Activated T-helper 1 cell treated with anti-CD3 and anti-CD28 coated beads, Interleukin-2, amount 50 U/mL, for 16 hours (primary cell): ENCODE results near the gene IGFN1.

Experiments
- DNase-seq, 2 donors: peaks; one replicate each; pipeline ENCODE4 v3.0.0-alpha.2; 2020; ENCODE audit warnings: low read depth in 1 of 2, low spot score in 1 of 2

Gene IGFN1

GRCh38 chr1:201190624-201191051 is at the start of gene IGFN1:
Gene IGFN1, plus strand, starts transcription at chr1:201190824. Its CDS starts 2,470 bp downstream, at chr1:201193294.
- DNase-seq = no peak

GRCh38 chr1:201140941-201141260 is 49.7 kb upstream of the IGFN1 start:
- DNase-seq = no peak

- DNase-seq = no peak
These were observed 49.2 kb upstream of the IGFN1 start for GRCh38 chr1:201141418-201141817.

- DNase-seq = no peak
These were observed 48.4 kb upstream of the IGFN1 start for GRCh38 chr1:201142011-201142848.

GRCh38 chr1:201142849-201143725 is 47.5 kb upstream of the IGFN1 start:
- no peak for DNase-seq

- DNase-seq = no peak
These were observed 46.6 kb upstream of the IGFN1 start for GRCh38 chr1:201143726-201144635.

GRCh38 chr1:201144701-201145100 is 45.9 kb upstream of the IGFN1 start:
- DNase-seq = no peak

GRCh38 chr1:201145132-201145531 is 45.5 kb upstream of the IGFN1 start:
- no peak for DNase-seq

GRCh38 chr1:201145816-201146215 is 44.8 kb upstream of the IGFN1 start:
- DNase-seq = no peak

- DNase-seq = no peak
These were observed 43.8 kb upstream of the IGFN1 start for GRCh38 chr1:201146626-201147390.

- DNase-seq = no peak
These were observed 43.1 kb upstream of the IGFN1 start for GRCh38 chr1:201147396-201148015.

- no peak for DNase-seq
These were observed 41.2 kb upstream of the IGFN1 start for GRCh38 chr1:201149400-201149799.

- no peak for DNase-seq
These were observed 36.9 kb upstream of the IGFN1 start for GRCh38 chr1:201153474-201154388.

- peak; percentile 97 to 99 for DNase-seq
These were observed 36.0 kb upstream of the IGFN1 start, which contains the start of gene TMEM9 for GRCh38 chr1:201154389-201155165. Gene TMEM9, minus strand, starts transcription at chr1:201154474. Its CDS starts 551 bp downstream, at chr1:201153923.

GRCh38 chr1:201155354-201155753 is 35.3 kb upstream of the IGFN1 start:
- no peak for DNase-seq

GRCh38 chr1:201156346-201156745 is 34.3 kb upstream of the IGFN1 start:
- no peak for DNase-seq

GRCh38 chr1:201156819-201157218 is 33.8 kb upstream of the IGFN1 start:
- no peak for DNase-seq

- no peak for DNase-seq
These were observed 32.7 kb upstream of the IGFN1 start for GRCh38 chr1:201157949-201158348.
